Loucy (cell line): ENCODE data around the gene CAPNS1.
A peak's percentile ranks its signal among the peaks of the same experiment; 100 is the strongest.
"Not testable (repeated sequence)": the region's sequence is repeated elsewhere in the genome, so short reads cannot be mapped to it uniquely, and the experiment has no call there.

Experiments
- H2AFZ ChIP-seq: fragments of 200-600 bp; sonication (generic); 2 replicates; pipeline ENCODE4 v1.6.0; 2016; ENCODE audit warnings: antibody characterized with exemption, mild to moderate bottlenecking, low read length, moderate library complexity
- H3F3A ChIP-seq: fragments of 200-600 bp; 2 replicates; pipeline ENCODE4 v1.6.0; 2016; ENCODE audit warnings: antibody characterized with exemption, low read depth, mild to moderate bottlenecking
- H3K27me3 ChIP-seq: fragments of 200-600 bp; sonication (generic); 2 replicates; pipeline ENCODE4 v1.6.1; 2014; ENCODE audit warnings: low read length, mild to moderate bottlenecking; ENCODE audit not compliant: insufficient read depth, poor library complexity, severe bottlenecking
- H3K36me3 ChIP-seq: fragments of 200-600 bp; sonication (generic); 2 replicates; pipeline ENCODE4 v1.6.1; 2016; ENCODE audit warnings: low read length; ENCODE audit not compliant: insufficient read depth
- H3K4me1 ChIP-seq: fragments of 200-600 bp; sonication (generic); 2 replicates; pipeline ENCODE4 v1.5.1; 2014; ENCODE audit warnings: low read length, mild to moderate bottlenecking; ENCODE audit not compliant: insufficient read depth, poor library complexity, severe bottlenecking
- H3K4me2 ChIP-seq: fragments of 200-600 bp; sonication (generic); 2 replicates; pipeline ENCODE4 v1.6.0; 2014; ENCODE audit warnings: antibody characterized with exemption, low read length, low read depth, mild to moderate bottlenecking; ENCODE audit not compliant: poor library complexity, severe bottlenecking
- H3K4me3 ChIP-seq: fragments of 200-600 bp; sonication (generic); 2 replicates; pipeline ENCODE4 v1.5.1; 2014; ENCODE audit warnings: low read length, mild to moderate bottlenecking, mixed read lengths; ENCODE audit not compliant: poor library complexity, severe bottlenecking
- H3K79me2 ChIP-seq: fragments of 200-600 bp; sonication (generic); 2 replicates; pipeline ENCODE4 v1.6.1; 2014; ENCODE audit warnings: low read length; ENCODE audit not compliant: insufficient read depth
- H3K9ac ChIP-seq: fragments of 200-600 bp; sonication (generic); 2 replicates; pipeline ENCODE4 v1.6.0; 2014; ENCODE audit warnings: mild to moderate bottlenecking, low read depth, low read length, moderate library complexity; ENCODE audit not compliant: poor library complexity, severe bottlenecking
- H3K9me2 ChIP-seq: fragments of 200-600 bp; sonication (generic); replicated peaks from 2 replicates; pipeline ENCODE4 v1.6.1; 2016; ENCODE audit warnings: low read depth, low read length, mixed read lengths
- H3K9me3 ChIP-seq: fragments of 200-600 bp; sonication (generic); 2 replicates; pipeline ENCODE4 v1.6.1; 2014; ENCODE audit warnings: mild to moderate bottlenecking, antibody characterized with exemption, low read length, low read depth; ENCODE audit not compliant: insufficient read depth
- H4K20me1 ChIP-seq: fragments of 200-600 bp; sonication (generic); 2 replicates; pipeline ENCODE4 v1.6.0; 2014; ENCODE audit warnings: antibody characterized with exemption, low read length, mild to moderate bottlenecking; ENCODE audit not compliant: insufficient read depth, poor library complexity, severe bottlenecking
- EZH2phosphoT487 ChIP-seq: fragments of 200-600 bp; IDR thresholded peaks from 2 replicates; pipeline ENCODE4 v1.6.1; 2018; ENCODE audit warnings: antibody characterized with exemption, mild to moderate bottlenecking, moderate library complexity, borderline replicate concordance
- TF ChIP-seq, protein P1 (sequence below): fragments of 200-600 bp; sonication (generic); conservative IDR thresholded peaks from 2 replicates; pipeline ENCODE4 v1.5.1; 2014; ENCODE audit warnings: mild to moderate bottlenecking, antibody characterized with exemption, low read length

Gene CAPNS1

DNA sequence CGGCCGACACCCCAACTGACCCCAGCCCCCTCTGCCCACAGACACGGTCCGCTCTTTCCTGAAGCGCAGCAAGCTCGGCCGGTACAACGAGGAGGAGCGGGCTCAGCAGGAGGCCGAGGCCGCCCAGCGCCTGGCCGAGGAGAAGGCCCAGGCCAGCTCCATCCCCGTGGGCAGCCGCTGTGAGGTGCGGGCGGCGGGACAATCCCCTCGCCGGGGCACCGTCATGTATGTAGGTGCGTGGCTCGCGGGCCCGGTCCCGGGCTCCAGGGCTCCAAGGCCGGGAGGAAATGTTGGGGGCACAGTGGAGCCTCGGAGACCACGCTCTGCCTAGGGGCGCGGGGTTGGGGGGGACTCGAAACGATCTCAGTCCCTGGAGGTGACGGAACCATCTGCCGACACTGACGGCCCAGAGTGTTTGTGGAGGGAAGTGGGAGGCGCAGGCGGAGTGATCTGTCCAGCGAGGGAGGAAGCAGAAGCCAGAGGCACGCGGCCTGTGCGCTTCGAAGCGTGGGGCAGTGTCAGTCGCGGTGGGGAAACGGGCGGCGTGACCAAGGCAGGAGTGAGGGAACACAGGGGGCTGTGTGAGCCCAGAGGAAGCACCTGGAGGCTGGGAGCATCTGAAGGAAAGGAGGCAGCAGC is 18.3 kb upstream of the CAPNS1 start:
- no peaks in the 10 kb centered on the region for H4K20me1 ChIP-seq
- no peak overlapping the region for H3K4me3 ChIP-seq
- H3F3A ChIP-seq, result no peaks in the 10 kb centered on the region
- TF ChIP-seq, protein P1, sequence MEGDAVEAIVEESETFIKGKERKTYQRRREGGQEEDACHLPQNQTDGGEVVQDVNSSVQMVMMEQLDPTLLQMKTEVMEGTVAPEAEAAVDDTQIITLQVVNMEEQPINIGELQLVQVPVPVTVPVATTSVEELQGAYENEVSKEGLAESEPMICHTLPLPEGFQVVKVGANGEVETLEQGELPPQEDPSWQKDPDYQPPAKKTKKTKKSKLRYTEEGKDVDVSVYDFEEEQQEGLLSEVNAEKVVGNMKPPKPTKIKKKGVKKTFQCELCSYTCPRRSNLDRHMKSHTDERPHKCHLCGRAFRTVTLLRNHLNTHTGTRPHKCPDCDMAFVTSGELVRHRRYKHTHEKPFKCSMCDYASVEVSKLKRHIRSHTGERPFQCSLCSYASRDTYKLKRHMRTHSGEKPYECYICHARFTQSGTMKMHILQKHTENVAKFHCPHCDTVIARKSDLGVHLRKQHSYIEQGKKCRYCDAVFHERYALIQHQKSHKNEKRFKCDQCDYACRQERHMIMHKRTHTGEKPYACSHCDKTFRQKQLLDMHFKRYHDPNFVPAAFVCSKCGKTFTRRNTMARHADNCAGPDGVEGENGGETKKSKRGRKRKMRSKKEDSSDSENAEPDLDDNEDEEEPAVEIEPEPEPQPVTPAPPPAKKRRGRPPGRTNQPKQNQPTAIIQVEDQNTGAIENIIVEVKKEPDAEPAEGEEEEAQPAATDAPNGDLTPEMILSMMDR, result no peak
- no peak for TF ChIP-seq EZH2phosphoT487
- H3K9me3 ChIP-seq, result no peaks in the 10 kb centered on the region
- H3K79me2 ChIP-seq, result peaks cover 11% of the 10 kb centered on the region; the same call in 1 of the 2 replicates
- H3K27me3 ChIP-seq, result no peaks in the 10 kb centered on the region
- H3K36me3 ChIP-seq, result peaks cover 8% of the 10 kb centered on the region; the same call in 1 of the 2 replicates
- H3K9me2 ChIP-seq, result no peaks in the 10 kb centered on the region
- H3K9ac ChIP-seq, result no peak overlapping the region
- peaks cover 6% of the 10 kb centered on the region for H3K4me1 ChIP-seq
- H2AFZ ChIP-seq, result no peak overlapping the region
- H3K4me2 ChIP-seq, result no peak overlapping the region

DNA sequence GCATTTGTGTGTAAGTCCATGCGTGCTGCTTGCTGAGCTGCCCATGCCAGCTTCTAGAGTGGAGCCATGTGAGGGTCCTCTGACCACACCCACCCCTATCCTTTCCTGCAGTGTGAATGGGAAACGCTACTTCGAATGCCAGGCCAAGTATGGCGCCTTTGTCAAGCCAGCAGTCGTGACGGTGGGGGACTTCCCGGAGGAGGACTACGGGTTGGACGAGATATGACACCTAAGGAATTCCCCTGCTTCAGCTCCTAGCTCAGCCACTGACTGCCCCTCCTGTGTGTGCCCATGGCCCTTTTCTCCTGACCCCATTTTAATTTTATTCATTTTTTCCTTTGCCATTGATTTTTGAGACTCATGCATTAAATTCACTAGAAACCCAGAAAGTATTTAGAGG is 14.3 kb upstream of the CAPNS1 start:
- H2AFZ ChIP-seq, result no peak overlapping the region
- no peak overlapping the region for H3K4me2 ChIP-seq
- H3K9me2 ChIP-seq, result no peaks in the 10 kb centered on the region
- no peak overlapping the region for H3K9ac ChIP-seq
- H3K4me3 ChIP-seq, result no peak overlapping the region
- H3K27me3 ChIP-seq, result no peaks in the 10 kb centered on the region
- H3K36me3 ChIP-seq, result peaks cover 8% of the 10 kb centered on the region; the same call in 1 of the 2 replicates
- H3K4me1 ChIP-seq, result peaks cover 7% of the 10 kb centered on the region
- H4K20me1 ChIP-seq, result no peaks in the 10 kb centered on the region
- peaks cover 7% of the 10 kb centered on the region; the same call in 1 of the 2 replicates for H3F3A ChIP-seq
- H3K9me3 ChIP-seq, result no peaks in the 10 kb centered on the region
- TF ChIP-seq, protein P1, result no peak
- no peak for TF ChIP-seq EZH2phosphoT487
- H3K79me2 ChIP-seq, result no peaks in the 10 kb centered on the region

DNA sequence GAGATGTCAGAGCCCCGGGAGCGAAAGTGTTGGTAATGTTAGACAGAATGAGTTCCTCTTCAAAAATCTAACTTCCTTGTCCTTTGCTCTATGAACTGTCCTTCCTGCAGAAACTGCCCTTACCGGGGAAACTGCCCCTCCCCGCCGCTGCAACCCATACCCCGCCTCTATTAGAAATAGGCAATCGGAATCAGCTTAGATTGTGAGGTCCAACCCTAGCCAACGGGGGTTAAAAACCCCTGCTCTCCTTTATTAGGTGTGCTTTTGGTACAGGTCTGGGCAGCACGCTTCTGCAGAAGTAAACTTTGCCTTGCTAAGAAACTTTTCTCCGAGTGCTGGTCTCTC is 11.5 kb upstream of the CAPNS1 start:
- H3K9me3 ChIP-seq, result no peaks in the 10 kb centered on the region
- H3K9me2 ChIP-seq, result no peaks in the 10 kb centered on the region
- H4K20me1 ChIP-seq, result no peaks in the 10 kb centered on the region
- peaks cover 7% of the 10 kb centered on the region; the same call in 1 of the 2 replicates for H3F3A ChIP-seq
- peak overlapping the region; percentile 79 for H3K4me3 ChIP-seq
- peak overlapping the region; percentile 92 for H3K9ac ChIP-seq
- H3K36me3 ChIP-seq, result peaks cover 8% of the 10 kb centered on the region; the same call in 1 of the 2 replicates
- H3K4me1 ChIP-seq, result peaks cover 7% of the 10 kb centered on the region
- no peaks in the 10 kb centered on the region for H3K27me3 ChIP-seq
- peak overlapping the region; percentile 91 for H2AFZ ChIP-seq
- no peaks in the 10 kb centered on the region for H3K79me2 ChIP-seq
- H3K4me2 ChIP-seq, result peak overlapping the region; percentile 85
- no peak for TF ChIP-seq EZH2phosphoT487
- TF ChIP-seq, protein P1, result no peak

DNA sequence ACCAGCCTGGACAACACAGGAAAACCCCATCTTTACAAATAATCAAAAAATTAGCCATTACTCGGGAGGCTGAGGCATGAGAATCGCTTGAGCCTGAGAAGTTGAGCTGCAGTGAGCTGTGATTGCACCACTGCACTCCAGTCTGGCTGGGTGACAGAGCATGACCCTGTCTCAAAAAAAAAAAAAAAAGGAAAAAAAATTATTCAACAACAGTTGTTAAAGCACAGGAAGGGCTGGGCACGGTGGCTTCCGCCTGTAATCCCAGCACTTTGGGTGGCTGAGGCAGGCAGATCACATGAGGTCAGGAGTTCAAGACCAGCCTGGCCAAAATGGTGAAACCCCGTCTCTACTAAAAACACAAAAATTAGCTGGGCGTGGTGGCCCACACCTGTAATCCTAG is 8.6 kb upstream of the CAPNS1 start:
- not testable (repeated sequence) for H3K4me2 ChIP-seq, H3F3A ChIP-seq, H3K36me3 ChIP-seq, H3K4me3 ChIP-seq, H3K9me3 ChIP-seq, H3K9me2 ChIP-seq, H3K4me1 ChIP-seq, H4K20me1 ChIP-seq, H2AFZ ChIP-seq, H3K27me3 ChIP-seq, H3K9ac ChIP-seq, H3K79me2 ChIP-seq

DNA sequence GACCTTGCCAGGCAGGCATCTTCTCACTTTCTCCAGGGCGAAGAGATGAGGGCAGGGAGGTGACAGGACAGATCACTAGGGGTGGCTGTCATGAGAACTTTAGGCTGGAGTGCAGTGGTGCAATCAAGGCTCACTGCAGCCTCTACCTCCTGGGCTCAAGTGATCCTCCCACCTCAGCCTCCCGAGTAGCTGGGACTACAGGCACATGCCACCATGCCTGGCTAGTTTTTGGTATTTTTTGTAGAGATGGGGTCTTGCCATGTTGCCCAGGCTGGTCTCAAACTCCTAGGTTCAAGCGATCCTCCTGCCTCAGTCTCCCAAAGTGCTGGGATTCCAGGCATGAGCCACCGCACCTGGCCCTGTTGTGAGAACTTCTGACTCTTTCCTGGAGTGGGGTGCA is 5.0 kb upstream of the CAPNS1 start:
- not testable (repeated sequence) for H3K27me3 ChIP-seq, H3K79me2 ChIP-seq, H3K4me3 ChIP-seq, H3F3A ChIP-seq, H3K36me3 ChIP-seq, H4K20me1 ChIP-seq, H2AFZ ChIP-seq, H3K9ac ChIP-seq, H3K9me2 ChIP-seq, H3K4me2 ChIP-seq, H3K4me1 ChIP-seq, H3K9me3 ChIP-seq
